GM12873 (cell line): ENCODE results near the gene PRR23E.

Experiments
- TF ChIP-seq, protein P1 (sequence below): IDR thresholded peaks from 2 replicates; pipeline ENCODE4 v1.5.1; 2012; ENCODE audit warnings: low read depth, mild to moderate bottlenecking, moderate library complexity, low read length, control low read depth; ENCODE audit not compliant: insufficient read depth; ENCODE audit errors: missing control alignments

PRR23E gene

GRCh38 chr3:127216415-127217261 is 23.7 kb downstream of the PRR23E start:
- TF ChIP-seq, protein P1, sequence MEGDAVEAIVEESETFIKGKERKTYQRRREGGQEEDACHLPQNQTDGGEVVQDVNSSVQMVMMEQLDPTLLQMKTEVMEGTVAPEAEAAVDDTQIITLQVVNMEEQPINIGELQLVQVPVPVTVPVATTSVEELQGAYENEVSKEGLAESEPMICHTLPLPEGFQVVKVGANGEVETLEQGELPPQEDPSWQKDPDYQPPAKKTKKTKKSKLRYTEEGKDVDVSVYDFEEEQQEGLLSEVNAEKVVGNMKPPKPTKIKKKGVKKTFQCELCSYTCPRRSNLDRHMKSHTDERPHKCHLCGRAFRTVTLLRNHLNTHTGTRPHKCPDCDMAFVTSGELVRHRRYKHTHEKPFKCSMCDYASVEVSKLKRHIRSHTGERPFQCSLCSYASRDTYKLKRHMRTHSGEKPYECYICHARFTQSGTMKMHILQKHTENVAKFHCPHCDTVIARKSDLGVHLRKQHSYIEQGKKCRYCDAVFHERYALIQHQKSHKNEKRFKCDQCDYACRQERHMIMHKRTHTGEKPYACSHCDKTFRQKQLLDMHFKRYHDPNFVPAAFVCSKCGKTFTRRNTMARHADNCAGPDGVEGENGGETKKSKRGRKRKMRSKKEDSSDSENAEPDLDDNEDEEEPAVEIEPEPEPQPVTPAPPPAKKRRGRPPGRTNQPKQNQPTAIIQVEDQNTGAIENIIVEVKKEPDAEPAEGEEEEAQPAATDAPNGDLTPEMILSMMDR, result no peak

DNA sequence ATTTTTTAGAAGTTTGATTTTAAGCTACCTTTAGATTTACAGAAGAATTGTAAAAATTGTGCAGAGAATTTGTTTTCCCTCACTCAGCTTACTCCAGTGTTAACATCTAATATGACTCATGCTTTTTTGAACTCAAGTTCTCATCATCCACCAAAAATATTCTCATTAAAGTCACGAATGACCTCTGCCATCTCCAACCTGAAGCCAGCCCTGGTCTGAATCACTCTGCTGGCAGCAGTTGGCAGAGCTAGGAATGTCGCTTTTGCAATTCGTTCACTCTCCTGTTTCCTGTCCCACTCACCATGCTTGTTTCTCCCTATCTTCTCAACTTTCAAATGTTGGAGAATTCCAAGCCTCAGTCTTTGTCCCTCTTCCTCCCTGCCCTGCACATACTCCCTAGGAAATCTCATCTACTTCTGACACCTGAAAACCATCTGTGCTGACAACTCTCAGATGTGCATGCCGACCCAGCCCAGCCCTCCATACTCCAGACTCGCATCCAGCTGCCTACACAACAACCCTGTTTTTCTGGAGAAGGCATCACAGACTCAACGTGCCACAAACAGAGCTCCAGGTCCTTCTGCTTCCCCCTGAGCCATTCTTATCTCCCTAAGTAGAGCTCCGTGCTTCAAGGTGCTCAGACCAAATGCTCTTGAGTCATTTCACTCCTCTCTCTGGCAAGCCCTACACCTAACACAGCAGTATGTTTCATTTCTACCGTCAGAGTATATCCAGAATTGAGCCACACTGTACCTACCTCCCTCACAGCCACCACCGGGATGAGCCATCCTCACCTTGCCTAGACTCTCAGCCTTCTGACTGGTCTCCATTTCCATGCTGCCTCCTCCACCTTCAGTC is 24.9 kb downstream of the PRR23E start:
- TF ChIP-seq, protein P1, result no peak

DNA sequence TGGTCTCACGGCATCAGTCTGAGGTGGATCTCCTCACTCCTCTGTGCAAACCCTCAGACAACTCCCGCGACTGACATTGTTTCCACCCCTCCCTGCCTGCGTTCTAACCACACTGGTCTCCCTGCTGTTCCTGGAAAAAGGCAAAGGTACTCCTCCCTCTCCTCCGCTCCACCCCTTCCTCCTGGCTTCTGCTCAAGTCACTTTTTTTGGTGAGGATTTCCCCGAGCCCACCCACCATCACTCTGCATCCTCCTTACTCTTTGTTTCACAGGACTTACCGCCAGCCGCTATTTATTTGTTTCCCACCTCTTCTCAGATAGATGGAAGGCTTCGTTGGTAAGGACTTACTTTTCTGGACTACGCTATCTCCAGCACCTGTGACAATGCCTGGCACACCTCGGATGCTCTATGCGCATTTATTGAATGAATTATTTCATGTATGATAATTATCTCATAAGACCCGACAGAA is 25.6 kb downstream of the PRR23E start:
- TF ChIP-seq, protein P1, result no peak

DNA sequence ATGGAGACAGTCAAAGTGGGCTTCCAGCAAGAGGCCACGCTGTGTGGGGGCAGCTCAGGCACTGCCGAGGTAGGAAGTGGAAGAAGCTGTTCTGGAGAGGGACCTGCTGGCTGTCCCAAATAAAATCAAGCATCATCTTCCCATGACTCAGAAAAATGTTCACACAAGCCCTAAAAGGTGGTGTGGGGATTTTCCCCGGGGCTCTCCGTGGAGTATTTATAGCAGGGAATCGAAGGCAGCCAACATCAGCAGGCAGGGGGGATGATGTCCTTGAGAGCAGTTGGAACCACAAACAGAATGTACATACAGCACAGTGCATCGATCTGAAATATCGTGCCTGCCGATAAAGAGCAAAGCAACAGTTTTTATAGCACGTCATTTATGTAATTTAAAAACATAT is 27.6 kb downstream of the PRR23E start:
- TF ChIP-seq, protein P1, result no peak

GRCh38 chr3:127221037-127221436 is 28.1 kb downstream of the PRR23E start:
- TF ChIP-seq, protein P1, result no peak

- TF ChIP-seq, protein P1, result no peak
Measured at GRCh38 chr3:127221446-127222035, 28.6 kb downstream of the PRR23E start.

DNA sequence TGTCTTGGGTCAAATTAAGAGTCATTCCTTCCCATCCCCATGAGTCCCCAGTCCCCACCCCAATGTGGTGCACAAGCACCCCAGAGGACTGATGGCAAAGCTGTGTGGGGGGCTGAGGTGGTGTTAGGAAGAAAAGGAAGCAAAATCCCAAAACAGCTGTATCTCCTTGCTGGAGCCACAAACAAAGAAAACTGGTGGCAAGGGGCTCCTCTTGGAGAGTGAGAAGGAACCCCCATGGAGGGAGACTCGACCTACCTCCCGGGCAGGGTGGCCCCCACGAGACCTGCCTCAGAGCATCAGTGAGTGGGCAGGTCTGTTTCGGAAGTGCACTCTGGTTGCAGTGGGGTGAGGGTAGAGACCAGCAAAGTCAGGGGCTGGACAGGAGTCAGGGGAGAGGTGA is 29.2 kb downstream of the PRR23E start:
- TF ChIP-seq, protein P1, result no peak
